H9 (cell line): ENCODE measurements around the gene ANAPC10. TPM values are rescaled to one million over a fixed set of nuclear protein-coding genes. Genes with fewer than 3 reads are reported as not detected.

Experiments used
- DNase-seq: peaks from one replicate; pipeline ENCODE4 v3.0.0-alpha.2; 2017
- H2AFZ ChIP-seq: one replicate; pipeline ENCODE4 v1.6.1; 2013; ENCODE audit warnings: mild to moderate bottlenecking, low read length, control low read depth, moderate library complexity
- H2AK5ac ChIP-seq: 2 replicates; pipeline ENCODE4 v1.6.1; 2013; ENCODE audit warnings: low read length, control low read depth, mixed read lengths; ENCODE audit not compliant: insufficient read length
- H2BK120ac ChIP-seq: one replicate; pipeline ENCODE4 v1.6.1; 2013; ENCODE audit warnings: low read depth, mild to moderate bottlenecking, low read length, control low read depth, inconsistent platforms; ENCODE audit not compliant: poor library complexity, severe bottlenecking
- H2BK12ac ChIP-seq: 2 replicates; pipeline ENCODE4 v1.6.1; 2013; ENCODE audit warnings: low read length, control low read depth, mixed read lengths, low read depth; ENCODE audit not compliant: insufficient read length
- H2BK15ac ChIP-seq: 2 replicates; pipeline ENCODE4 v1.6.1; 2013; ENCODE audit warnings: low read depth, low read length, control low read depth
- H2BK20ac ChIP-seq: one replicate; pipeline ENCODE4 v1.6.1; 2013; ENCODE audit warnings: low read depth, mild to moderate bottlenecking, low read length, control low read depth, inconsistent platforms; ENCODE audit not compliant: poor library complexity, severe bottlenecking
- H2BK5ac ChIP-seq: 2 replicates; pipeline ENCODE4 v1.6.1; 2013; ENCODE audit warnings: low read length, control low read depth, mixed read lengths; ENCODE audit not compliant: insufficient read length
- H3K14ac ChIP-seq: 2 replicates; pipeline ENCODE4 v1.6.1; 2013; ENCODE audit warnings: low read length, control low read depth; ENCODE audit not compliant: insufficient read depth
- H3K18ac ChIP-seq: 2 replicates; pipeline ENCODE4 v1.6.1; 2013; ENCODE audit warnings: low read depth, mild to moderate bottlenecking, mixed read lengths, low read length, control low read depth; ENCODE audit not compliant: insufficient read length
- H3K23ac ChIP-seq: 2 replicates; pipeline ENCODE4 v1.6.1; 2013; ENCODE audit warnings: low read length, control low read depth, mixed read lengths, low read depth; ENCODE audit not compliant: insufficient read length
- H3K23me2 ChIP-seq: 2 replicates; pipeline ENCODE4 v1.6.1; 2013; ENCODE audit warnings: low read depth, mild to moderate bottlenecking, mixed read lengths, low read length, control low read depth; ENCODE audit not compliant: insufficient read length, poor library complexity, severe bottlenecking
- H3K27ac ChIP-seq: 2 replicates; pipeline ENCODE4 v1.5.1; 2013; ENCODE audit warnings: low read length, control low read depth, mixed read lengths, low read depth; ENCODE audit not compliant: insufficient read length
- H3K27me3 ChIP-seq: 2 replicates; pipeline ENCODE4 v1.6.1; 2013; ENCODE audit warnings: low read length, control low read depth, inconsistent platforms; ENCODE audit not compliant: insufficient read depth
- H3K4ac ChIP-seq: 2 replicates; pipeline ENCODE4 v1.6.1; 2013; ENCODE audit warnings: low read depth, mild to moderate bottlenecking, control low read depth, inconsistent platforms, low read length, moderate library complexity
- H3K4me1 ChIP-seq: 2 replicates; pipeline ENCODE4 v1.6.1; 2013; ENCODE audit warnings: low read length, control low read depth, inconsistent platforms; ENCODE audit not compliant: insufficient read depth
- H3K4me2 ChIP-seq: 2 replicates; pipeline ENCODE4 v1.6.1; 2013; ENCODE audit warnings: low read length, control low read depth, mixed read lengths; ENCODE audit not compliant: insufficient read length, insufficient read depth
- H3K56ac ChIP-seq: 2 replicates; pipeline ENCODE4 v1.6.1; 2013; ENCODE audit warnings: low read depth, mild to moderate bottlenecking, mixed read lengths, low read length, control low read depth; ENCODE audit not compliant: insufficient read length
- H3K79me1 ChIP-seq: 2 replicates; pipeline ENCODE4 v1.6.1; 2013; ENCODE audit warnings: low read depth, mild to moderate bottlenecking, moderate library complexity, low read length, control low read depth, inconsistent platforms; ENCODE audit not compliant: insufficient read depth, poor library complexity, severe bottlenecking
- H3K79me2 ChIP-seq: 2 replicates; pipeline ENCODE4 v1.6.1; 2013; ENCODE audit warnings: low read length, control low read depth, inconsistent platforms; ENCODE audit not compliant: insufficient read depth
- H3K9ac ChIP-seq: 2 replicates; pipeline ENCODE4 v1.6.1; 2013; ENCODE audit warnings: low read length, control low read depth, mixed read lengths; ENCODE audit not compliant: insufficient read length; ENCODE audit errors: extremely low read depth
- H3K9me3 ChIP-seq: one replicate; pipeline ENCODE4 v1.6.1; 2013; ENCODE audit warnings: low read depth, low read length, inconsistent platforms; ENCODE audit not compliant: control insufficient read depth
- H3T11ph ChIP-seq: one replicate; pipeline ENCODE4 v1.6.1; 2013; ENCODE audit warnings: mild to moderate bottlenecking, low read length, control low read depth, inconsistent platforms
- H4K20me1 ChIP-seq: one replicate; pipeline ENCODE4 v1.6.1; 2013; ENCODE audit not compliant: control insufficient read depth, insufficient read length, insufficient read depth
- H4K5ac ChIP-seq: 2 replicates; pipeline ENCODE4 v1.6.1; 2013; ENCODE audit warnings: low read depth, mild to moderate bottlenecking, mixed read lengths, low read length, control low read depth; ENCODE audit not compliant: insufficient read length
- H4K8ac ChIP-seq: replicated peaks from 2 replicates; pipeline ENCODE4 v1.6.1; 2013; ENCODE audit warnings: low read length, control low read depth, mixed read lengths, low read depth; ENCODE audit not compliant: insufficient read length
- H4K91ac ChIP-seq: 2 replicates; pipeline ENCODE4 v1.6.1; 2013; ENCODE audit warnings: low read depth, mild to moderate bottlenecking, moderate library complexity, mixed read lengths, low read length, control low read depth; ENCODE audit not compliant: insufficient read length
- H3K27ac Mint-ChIP-seq, 3 experiments: 2 replicates in 2 of 3; 3 replicates in 1 of 3; pipeline ENCODE4 v1.8.0; 2020 to 2021; ENCODE audit warnings: mixed read lengths in 3 of 3, mild to moderate bottlenecking in 1 of 3, moderate library complexity in 1 of 3
- H3K27me3 Mint-ChIP-seq: 2 replicates; pipeline ENCODE4 v1.8.0; 2021; ENCODE audit warnings: low read depth, mild to moderate bottlenecking, moderate library complexity, mixed read lengths
- H3K36me3 Mint-ChIP-seq, 3 experiments: 2 replicates in 2 of 3; 3 replicates in 1 of 3; pipeline ENCODE4 v1.8.0; 2020 to 2021; ENCODE audit warnings: low read depth in 3 of 3, mixed read lengths in 3 of 3; ENCODE audit not compliant: insufficient read depth in 1 of 3
- H3K4me1 Mint-ChIP-seq, 2 experiments: 2 replicates each; pipeline ENCODE4 v1.8.0; 2020; ENCODE audit warnings: mixed read lengths in 2 of 2
- H3K4me3 Mint-ChIP-seq, 2 experiments: 2 replicates in 1 of 2; 3 replicates in 1 of 2; pipeline ENCODE4 v1.8.0; 2020 to 2021; ENCODE audit warnings: mild to moderate bottlenecking in 2 of 2, mixed read lengths in 2 of 2, moderate library complexity in 1 of 2
- H3K9me3 Mint-ChIP-seq, 2 experiments: 2 replicates in 1 of 2; 3 replicates in 1 of 2; pipeline ENCODE4 v1.8.0; 2020; ENCODE audit warnings: mild to moderate bottlenecking in 2 of 2, mixed read lengths in 2 of 2, moderate library complexity in 1 of 2
- CTCF ChIP-seq: fragments of 200-600 bp; sonication (generic); conservative IDR thresholded peaks from 3 replicates; pipeline ENCODE4 v1.8.0; 2021; ENCODE audit warnings: antibody characterized with exemption, mild to moderate bottlenecking
- WGBS: extraction: QIAGEN DNeasy Blood & Tissue Kit; methylation state at CpG from one replicate; pipeline ENCODE4 v1.1.7; 2013; ENCODE audit warnings: missing lambda C conversion rate, low lambda C conversion rate, mixed read lengths; ENCODE audit not compliant: insufficient read length; ENCODE audit errors: extremely low coverage; 5-methylcytosine and 5-hydroxymethylcytosine counted together
- total RNA-seq: library from RNA; stranded (reverse); gene quantifications from 2 replicates; pipeline ENCODE4 v1.2.1, GENCODE V29; 2021

ANAPC10 gene
- total RNA-seq, 1 experiment from 2014 or later, result 25.3 TPM

GRCh38 chr4:145130788-145131399 is 32.9 kb upstream of the ANAPC10 start:
- Histone ChIP-seq H2AFZ (no peak overlapping the region), H3K79me2 (no peaks in the 10 kb centered on the region), H2BK12ac (no peak overlapping the region), H4K20me1 (no peaks in the 10 kb centered on the region), H3K23me2 (no peaks in the 10 kb centered on the region), H2BK5ac (no peak overlapping the region), H3K27ac (no peak overlapping the region), H3K4ac (no peak overlapping the region), H3K79me1 (no peaks in the 10 kb centered on the region), H3K27me3 (no peaks in the 10 kb centered on the region), H3K4me1 (no peaks in the 10 kb centered on the region), H2BK15ac (no peak overlapping the region), H2AK5ac (no peak overlapping the region), H3K9ac (no peak overlapping the region), H2BK120ac (no peak overlapping the region), H4K91ac (no peak overlapping the region), H3K23ac (no peak overlapping the region), H2BK20ac (no peak overlapping the region), H3K9me3 (no peaks in the 10 kb centered on the region), H4K8ac (no peak overlapping the region), H3K18ac (no peak overlapping the region), H3K4me2 (no peak overlapping the region), H3K56ac (no peak overlapping the region), H3K14ac (no peak overlapping the region), H4K5ac (no peak overlapping the region), H3T11ph (no peak overlapping the region)
- no peaks in the 10 kb centered on the region; a peak in 1 of 5 replicates for H3K9me3 Mint-ChIP-seq
- H3K27me3 Mint-ChIP-seq, result no peaks in the 10 kb centered on the region
- no peak for TF ChIP-seq CTCF
- peaks cover 12 to 37% (median 27%) of the 10 kb centered on the region in 3 experiments; a peak in 6 of 7 replicates for H3K36me3 Mint-ChIP-seq
- H3K4me3 Mint-ChIP-seq, result no peak overlapping the region
- no CpG with 5 or more reads among the region's 2 CpGs for WGBS
- peak overlapping the region in 1 of 3 experiments; percentile 63; a peak in 3 of 7 replicates for H3K27ac Mint-ChIP-seq
- DNase-seq, result no peak
- H3K4me1 Mint-ChIP-seq, result no peaks in the 10 kb centered on the region
